Measurements from ENCODE around the gene S100A9. TPM values are rescaled to one million over a fixed set of nuclear protein-coding genes. Genes with fewer than 3 reads are reported as not detected.

The S100A9 gene
- total and polyA plus RNA-seq, 7 donors, result 73.4 to 943 (median 308) TPM

GRCh38 chr1:153353226-153353947 lies 4.3 kb upstream of the S100A9 start:
- no peaks in the 10 kb centered on the region for H3K36me3 ChIP-seq
- H3K4me3 ChIP-seq, result no peak overlapping the region
- H3K9me3 ChIP-seq, result no peaks in the 10 kb centered on the region
- DNase-seq, result no peak
- H3K27me3 ChIP-seq, result peaks cover 0 to 24% (median 0%) of the 10 kb centered on the region in 3 donors
- WGBS, 2 donors, result 74 to 82% methylated on average over 7 of the region's 7 CpGs
- H3K27ac ChIP-seq, result no peak overlapping the region
- TF ChIP-seq POLR2A (IDR thresholded peaks at IDR 0.05) (no peak), POLR2AphosphoS5 (IDR thresholded peaks at IDR 0.05) (no peak), EP300 (IDR thresholded peaks at IDR 0.05) (no peak), CTCF (IDR thresholded peaks at IDR 0.05) (no peak)
- no peaks in the 10 kb centered on the region for H3K4me1 ChIP-seq
- intact Hi-C loops (cut with DNase I), result no loop called here

- H3K4me1 ChIP-seq, result no peaks in the 10 kb centered on the region
- no peak for TF ChIP-seq POLR2A (IDR thresholded peaks at IDR 0.05)
- TF ChIP-seq EP300 (IDR thresholded peaks at IDR 0.05), result no peak
- TF ChIP-seq POLR2AphosphoS5 (IDR thresholded peaks at IDR 0.05), result no peak
- no peak for TF ChIP-seq CTCF (IDR thresholded peaks at IDR 0.05)
Measured at GRCh38 chr1:153354515-153355193, 3.0 kb upstream of the S100A9 start.

GRCh38 chr1:153355445-153356071 lies 2.1 kb upstream of the S100A9 start:
- H3K4me3 ChIP-seq, result no peak overlapping the region
- no peaks in the 10 kb centered on the region for H3K4me1 ChIP-seq
- no peak for DNase-seq
- peaks cover 0 to 13% (median 0%) of the 10 kb centered on the region in 3 donors for H3K27me3 ChIP-seq
- H3K9me3 ChIP-seq, result no peaks in the 10 kb centered on the region
- intact Hi-C loops (cut with DNase I), result no loop called here
- WGBS, 2 donors, result 40 to 54% methylated on average over 10 of the region's 10 CpGs
- H3K27ac ChIP-seq, result no peak overlapping the region
- H3K36me3 ChIP-seq, result no peaks in the 10 kb centered on the region
- TF ChIP-seq POLR2A (IDR thresholded peaks at IDR 0.05) (no peak), POLR2AphosphoS5 (IDR thresholded peaks at IDR 0.05) (no peak), CTCF (IDR thresholded peaks at IDR 0.05) (peak in 2 of 4 experiments; percentile 8 to 13), EP300 (IDR thresholded peaks at IDR 0.05) (no peak)

More at GRCh38 chr1:153354515-153355193, 3.0 kb upstream of the S100A9 start:
- Histone ChIP-seq H3K27me3 (peaks cover 0 to 18% (median 0%) of the 10 kb centered on the region in 3 donors), H3K9me3 (no peaks in the 10 kb centered on the region), H3K27ac (no peak overlapping the region), H3K36me3 (no peaks in the 10 kb centered on the region), H3K4me3 (no peak overlapping the region)
- 39 to 67% methylated on average over 8 of the region's 8 CpGs for WGBS, 2 donors
- intact Hi-C loops (cut with DNase I), result no loop called here
- DNase-seq, result no peak

GRCh38 chr1:153356392-153357075 lies 1.1 kb upstream of the S100A9 start:
- DNase-seq, result no peak
- peaks cover 0 to 3% (median 0%) of the 10 kb centered on the region in 3 donors for H3K27me3 ChIP-seq
- intact Hi-C loops (cut with DNase I), result no loop called here
- no peaks in the 10 kb centered on the region for H3K36me3 ChIP-seq
- no peak overlapping the region for H3K27ac ChIP-seq
- 90 to 91% methylated on average over 8 of the region's 8 CpGs for WGBS, 2 donors
- no peaks in the 10 kb centered on the region for H3K9me3 ChIP-seq
- H3K4me1 ChIP-seq, result no peaks in the 10 kb centered on the region
- TF ChIP-seq POLR2A (IDR thresholded peaks at IDR 0.05) (no peak), EP300 (IDR thresholded peaks at IDR 0.05) (no peak), POLR2AphosphoS5 (IDR thresholded peaks at IDR 0.05) (no peak), CTCF (IDR thresholded peaks at IDR 0.05) (no peak)
- no peak overlapping the region for H3K4me3 ChIP-seq
